Measurements from ENCODE around the gene CDCA7. TPM values are rescaled to one million over a fixed set of nuclear protein-coding genes. Genes with fewer than 3 reads are reported as not detected.
A peak's percentile ranks its signal among the peaks of the same experiment; 100 is the strongest.

Gene CDCA7
- total and polyA plus RNA-seq, 2 of the 13 experiments (the other 11 are each of a cell fraction or from before 2014, with no cell fraction given) = 46.2 to 57.8 TPM

DNA sequence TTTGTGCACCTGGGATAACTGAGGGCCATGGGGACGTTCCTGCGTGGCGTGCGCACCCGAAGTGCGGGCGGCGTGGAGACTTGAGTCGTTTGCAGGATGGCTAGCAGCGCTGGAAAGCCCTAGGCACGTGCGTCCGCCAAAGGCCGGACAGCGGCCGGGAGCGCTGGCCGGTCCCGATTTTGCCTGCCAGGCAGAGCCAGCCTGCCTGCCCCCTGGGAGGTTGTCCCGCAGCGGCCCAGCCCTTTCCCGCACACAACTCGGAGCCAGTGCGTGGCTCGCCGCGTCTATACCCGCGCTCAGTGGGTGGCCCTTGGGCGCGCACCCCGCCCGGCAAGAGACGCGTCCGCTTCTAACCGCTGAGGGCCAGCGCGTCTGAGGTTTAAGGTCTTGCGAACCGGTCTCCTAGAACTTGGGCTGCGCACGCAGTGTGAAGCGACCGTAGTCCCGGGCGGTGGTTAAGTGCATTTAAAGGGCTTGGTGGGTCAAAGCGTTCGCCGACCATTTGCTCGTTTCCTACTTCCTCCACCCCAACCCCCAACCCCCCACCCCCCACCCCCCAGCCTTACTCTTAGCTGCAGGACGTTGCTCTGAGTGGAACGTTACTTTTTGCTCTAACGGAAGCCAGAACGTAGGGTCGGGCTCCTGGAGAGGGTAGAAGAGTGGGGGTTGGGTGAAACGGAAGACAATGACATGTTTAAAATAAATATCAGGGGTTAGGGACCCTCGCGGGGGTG lies 627 bp downstream of the CDCA7 start (continued):
- TF ChIP-seq SKI (IDR thresholded peaks at IDR 0.05; ENCODE audit: partially characterized antibody) (no peak), ZSCAN21 (CRISPR knock-in tag; IDR thresholded peaks at IDR 0.05; ENCODE audit: borderline replicate concordance) (no peak; the same call in 1 of the 2 replicates), ZKSCAN1 (IDR thresholded peaks at IDR 0.05; ENCODE audit: low read length) (no peak), KLF15 (CRISPR knock-in tag; IDR thresholded peaks at IDR 0.05; ENCODE audit: borderline replicate concordance) (peak; percentile 76; the same call in 1 of the 2 replicates), ZNF543 (CRISPR knock-in tag; IDR thresholded peaks at IDR 0.05) (peak; percentile 16; the same call in 1 of the 2 replicates), ZNF576 (CRISPR knock-in tag; IDR thresholded peaks at IDR 0.05) (0 out of 2 replicates have a peak, but pooled peaks have one; percentile 80), ZFY (CRISPR knock-in tag; IDR thresholded peaks at IDR 0.05) (peak; percentile 90), SMYD3 (CRISPR knock-in tag; IDR thresholded peaks at IDR 0.05) (no peak), ZNF546 (CRISPR knock-in tag; conservative IDR thresholded peaks at IDR 0.05) (peak; percentile 26; the same call in 1 of the 2 replicates), ZNF580 (CRISPR knock-in tag; IDR thresholded peaks at IDR 0.05; ENCODE audit: borderline replicate concordance, low read depth) (peak; percentile 3; the same call in 1 of the 2 replicates), CCDC6 (CRISPR knock-in tag; IDR thresholded peaks at IDR 0.05) (no peak), NR2F1 (CRISPR knock-in tag; IDR thresholded peaks at IDR 0.05) (no peak), PHF8 (CRISPR knock-in tag; IDR thresholded peaks at IDR 0.05) (peak; percentile 85), ZBTB21 (CRISPR knock-in tag; IDR thresholded peaks at IDR 0.05) (no peak), ZNF703 (CRISPR knock-in tag; IDR thresholded peaks at IDR 0.05; ENCODE audit: borderline replicate concordance) (no peak), EED (CRISPR knock-in tag; IDR thresholded peaks at IDR 0.05) (peak; percentile 38; the same call in 1 of the 2 replicates)
- TF ChIP-seq, protein P1, sequence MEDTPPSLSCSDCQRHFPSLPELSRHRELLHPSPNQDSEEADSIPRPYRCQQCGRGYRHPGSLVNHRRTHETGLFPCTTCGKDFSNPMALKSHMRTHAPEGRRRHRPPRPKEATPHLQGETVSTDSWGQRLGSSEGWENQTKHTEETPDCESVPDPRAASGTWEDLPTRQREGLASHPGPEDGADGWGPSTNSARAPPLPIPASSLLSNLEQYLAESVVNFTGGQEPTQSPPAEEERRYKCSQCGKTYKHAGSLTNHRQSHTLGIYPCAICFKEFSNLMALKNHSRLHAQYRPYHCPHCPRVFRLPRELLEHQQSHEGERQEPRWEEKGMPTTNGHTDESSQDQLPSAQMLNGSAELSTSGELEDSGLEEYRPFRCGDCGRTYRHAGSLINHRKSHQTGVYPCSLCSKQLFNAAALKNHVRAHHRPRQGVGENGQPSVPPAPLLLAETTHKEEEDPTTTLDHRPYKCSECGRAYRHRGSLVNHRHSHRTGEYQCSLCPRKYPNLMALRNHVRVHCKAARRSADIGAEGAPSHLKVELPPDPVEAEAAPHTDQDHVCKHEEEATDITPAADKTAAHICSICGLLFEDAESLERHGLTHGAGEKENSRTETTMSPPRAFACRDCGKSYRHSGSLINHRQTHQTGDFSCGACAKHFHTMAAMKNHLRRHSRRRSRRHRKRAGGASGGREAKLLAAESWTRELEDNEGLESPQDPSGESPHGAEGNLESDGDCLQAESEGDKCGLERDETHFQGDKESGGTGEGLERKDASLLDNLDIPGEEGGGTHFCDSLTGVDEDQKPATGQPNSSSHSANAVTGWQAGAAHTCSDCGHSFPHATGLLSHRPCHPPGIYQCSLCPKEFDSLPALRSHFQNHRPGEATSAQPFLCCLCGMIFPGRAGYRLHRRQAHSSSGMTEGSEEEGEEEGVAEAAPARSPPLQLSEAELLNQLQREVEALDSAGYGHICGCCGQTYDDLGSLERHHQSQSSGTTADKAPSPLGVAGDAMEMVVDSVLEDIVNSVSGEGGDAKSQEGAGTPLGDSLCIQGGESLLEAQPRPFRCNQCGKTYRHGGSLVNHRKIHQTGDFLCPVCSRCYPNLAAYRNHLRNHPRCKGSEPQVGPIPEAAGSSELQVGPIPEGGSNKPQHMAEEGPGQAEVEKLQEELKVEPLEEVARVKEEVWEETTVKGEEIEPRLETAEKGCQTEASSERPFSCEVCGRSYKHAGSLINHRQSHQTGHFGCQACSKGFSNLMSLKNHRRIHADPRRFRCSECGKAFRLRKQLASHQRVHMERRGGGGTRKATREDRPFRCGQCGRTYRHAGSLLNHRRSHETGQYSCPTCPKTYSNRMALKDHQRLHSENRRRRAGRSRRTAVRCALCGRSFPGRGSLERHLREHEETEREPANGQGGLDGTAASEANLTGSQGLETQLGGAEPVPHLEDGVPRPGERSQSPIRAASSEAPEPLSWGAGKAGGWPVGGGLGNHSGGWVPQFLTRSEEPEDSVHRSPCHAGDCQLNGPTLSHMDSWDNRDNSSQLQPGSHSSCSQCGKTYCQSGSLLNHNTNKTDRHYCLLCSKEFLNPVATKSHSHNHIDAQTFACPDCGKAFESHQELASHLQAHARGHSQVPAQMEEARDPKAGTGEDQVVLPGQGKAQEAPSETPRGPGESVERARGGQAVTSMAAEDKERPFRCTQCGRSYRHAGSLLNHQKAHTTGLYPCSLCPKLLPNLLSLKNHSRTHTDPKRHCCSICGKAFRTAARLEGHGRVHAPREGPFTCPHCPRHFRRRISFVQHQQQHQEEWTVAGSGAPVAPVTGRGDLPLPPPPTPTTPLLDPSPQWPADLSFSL (CRISPR knock-in tag; IDR thresholded peaks at IDR 0.05) = no peak
- TF ChIP-seq, protein P2, sequence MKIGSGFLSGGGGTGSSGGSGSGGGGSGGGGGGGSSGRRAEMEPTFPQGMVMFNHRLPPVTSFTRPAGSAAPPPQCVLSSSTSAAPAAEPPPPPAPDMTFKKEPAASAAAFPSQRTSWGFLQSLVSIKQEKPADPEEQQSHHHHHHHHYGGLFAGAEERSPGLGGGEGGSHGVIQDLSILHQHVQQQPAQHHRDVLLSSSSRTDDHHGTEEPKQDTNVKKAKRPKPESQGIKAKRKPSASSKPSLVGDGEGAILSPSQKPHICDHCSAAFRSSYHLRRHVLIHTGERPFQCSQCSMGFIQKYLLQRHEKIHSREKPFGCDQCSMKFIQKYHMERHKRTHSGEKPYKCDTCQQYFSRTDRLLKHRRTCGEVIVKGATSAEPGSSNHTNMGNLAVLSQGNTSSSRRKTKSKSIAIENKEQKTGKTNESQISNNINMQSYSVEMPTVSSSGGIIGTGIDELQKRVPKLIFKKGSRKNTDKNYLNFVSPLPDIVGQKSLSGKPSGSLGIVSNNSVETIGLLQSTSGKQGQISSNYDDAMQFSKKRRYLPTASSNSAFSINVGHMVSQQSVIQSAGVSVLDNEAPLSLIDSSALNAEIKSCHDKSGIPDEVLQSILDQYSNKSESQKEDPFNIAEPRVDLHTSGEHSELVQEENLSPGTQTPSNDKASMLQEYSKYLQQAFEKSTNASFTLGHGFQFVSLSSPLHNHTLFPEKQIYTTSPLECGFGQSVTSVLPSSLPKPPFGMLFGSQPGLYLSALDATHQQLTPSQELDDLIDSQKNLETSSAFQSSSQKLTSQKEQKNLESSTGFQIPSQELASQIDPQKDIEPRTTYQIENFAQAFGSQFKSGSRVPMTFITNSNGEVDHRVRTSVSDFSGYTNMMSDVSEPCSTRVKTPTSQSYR (CRISPR knock-in tag; IDR thresholded peaks at IDR 0.05; ENCODE audit: borderline replicate concordance) = peak; percentile 84
- TF ChIP-seq, protein P3, sequence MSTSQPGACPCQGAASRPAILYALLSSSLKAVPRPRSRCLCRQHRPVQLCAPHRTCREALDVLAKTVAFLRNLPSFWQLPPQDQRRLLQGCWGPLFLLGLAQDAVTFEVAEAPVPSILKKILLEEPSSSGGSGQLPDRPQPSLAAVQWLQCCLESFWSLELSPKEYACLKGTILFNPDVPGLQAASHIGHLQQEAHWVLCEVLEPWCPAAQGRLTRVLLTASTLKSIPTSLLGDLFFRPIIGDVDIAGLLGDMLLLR (CRISPR knock-in tag; IDR thresholded peaks at IDR 0.05) = peak; percentile 75; the same call in 1 of the 2 replicates

Measured in HepG2 (cell line).